Glomerular visceral epithelial cell (primary cell): ENCODE results near the gene KLHL18.
"Not testable (repeated sequence)": the region's sequence is repeated elsewhere in the genome, so short reads cannot be mapped to it uniquely, and the experiment has no call there.

Experiments
- DNase-seq: peaks from one replicate; pipeline ENCODE4 v3.0.0-alpha.2; 2016; ENCODE audit errors: extremely low spot score

KLHL18 gene

GRCh38 chr3:47282424-47283192 lies at the start of gene KLHL18, which contains the start of gene KIF9:
KLHL18 (plus strand) TSS chr3:47282944; CDS start chr3:47282966, 22 bp downstream.
KIF9 (minus strand) TSS chr3:47282799; CDS start chr3:47277374, 5,425 bp downstream.
- peak; percentile 94 for DNase-seq

- no peak for DNase-seq
Measured at GRCh38 chr3:47238017-47238416, 44.7 kb upstream of the KLHL18 start.

- DNase-seq, result no peak
Measured at GRCh38 chr3:47239929-47240328, 42.8 kb upstream of the KLHL18 start.

GRCh38 chr3:47243419-47244147 lies 39.2 kb upstream of the KLHL18 start:
- DNase-seq, result no peak

- DNase-seq, result no peak
Measured at GRCh38 chr3:47244531-47245100, 38.1 kb upstream of the KLHL18 start.

GRCh38 chr3:47245271-47245670 lies 37.5 kb upstream of the KLHL18 start:
- no peak for DNase-seq

GRCh38 chr3:47247131-47248064 lies 35.3 kb upstream of the KLHL18 start:
- no peak for DNase-seq

- DNase-seq, result peak; percentile 32
Measured at GRCh38 chr3:47250309-47251060, 32.3 kb upstream of the KLHL18 start.

GRCh38 chr3:47251085-47251484 lies 31.7 kb upstream of the KLHL18 start:
- not testable (repeated sequence) for DNase-seq

GRCh38 chr3:47251689-47252088 lies 31.1 kb upstream of the KLHL18 start:
- DNase-seq, result no peak

- DNase-seq, result not testable (repeated sequence)
Measured at GRCh38 chr3:47256331-47256730, 26.4 kb upstream of the KLHL18 start.

GRCh38 chr3:47259114-47259513 lies 23.6 kb upstream of the KLHL18 start:
- DNase-seq, result no peak

- no peak for DNase-seq
Measured at GRCh38 chr3:47260605-47261004, 22.1 kb upstream of the KLHL18 start.

- no peak for DNase-seq
Measured at GRCh38 chr3:47261301-47261700, 21.4 kb upstream of the KLHL18 start.

GRCh38 chr3:47265008-47265407 lies 17.7 kb upstream of the KLHL18 start:
- DNase-seq, result no peak

GRCh38 chr3:47265725-47266428 lies 16.9 kb upstream of the KLHL18 start:
- no peak for DNase-seq

- peak; percentile 88 for DNase-seq
Measured at GRCh38 chr3:47266709-47267489, 15.8 kb upstream of the KLHL18 start.

GRCh38 chr3:47267490-47267824 lies 15.3 kb upstream of the KLHL18 start:
- no peak for DNase-seq

- DNase-seq, result no peak
Measured at GRCh38 chr3:47270526-47270925, 12.2 kb upstream of the KLHL18 start.

GRCh38 chr3:47273564-47273963 lies 9.2 kb upstream of the KLHL18 start:
- DNase-seq, result no peak
